Keratinocyte (primary cell): ENCODE results near the gene CTDSPL. TPM values are rescaled to one million over a fixed set of nuclear protein-coding genes. Genes with fewer than 3 reads are reported as not detected.
A peak's percentile ranks its signal among the peaks of the same experiment; 100 is the strongest.

ENCODE experiments used
- DNase-seq: peaks from one replicate; pipeline ENCODE4 v3.0.0-alpha.2; 2011; ENCODE audit warnings: low read depth, missing footprints, low spot score
- FAIRE-seq: peaks from 2 replicates; lab custom pipeline; 2011; peaks lifted over from hg19 to GRCh38; lab: Jason Lieb, UNC
- H2AFZ ChIP-seq: 2 replicates; pipeline ENCODE4 v1.6.0; 2012; ENCODE audit warnings: low read length, control low read depth, inconsistent platforms; ENCODE audit not compliant: control insufficient read depth
- H3K27ac ChIP-seq: 2 replicates; pipeline ENCODE4 v1.5.1; 2011; ENCODE audit warnings: low read length; ENCODE audit not compliant: control insufficient read depth, insufficient read depth
- H3K27me3 ChIP-seq: 3 replicates; pipeline ENCODE4 v1.6.0; 2011; ENCODE audit warnings: low read length; ENCODE audit not compliant: control insufficient read depth, insufficient read depth; ENCODE audit errors: extremely low read depth
- H3K36me3 ChIP-seq, 2 experiments: 2 replicates in 1 of 2; 3 replicates in 1 of 2; pipeline ENCODE4 v1.5.1; 2011; ENCODE audit warnings: low read length in 2 of 2, mild to moderate bottlenecking in 1 of 2; ENCODE audit not compliant: control insufficient read depth in 2 of 2, insufficient read depth in 2 of 2; ENCODE audit errors: extremely low read depth in 1 of 2
- H3K4me1 ChIP-seq: 3 replicates; pipeline ENCODE4 v1.5.1; 2011; ENCODE audit warnings: low read length; ENCODE audit not compliant: control insufficient read depth, insufficient read depth; ENCODE audit errors: extremely low read depth
- H3K4me2 ChIP-seq: 3 replicates; pipeline ENCODE4 v1.6.0; 2011; ENCODE audit warnings: low read depth, low read length; ENCODE audit not compliant: control insufficient read depth, insufficient read depth; ENCODE audit errors: extremely low read depth
- H3K4me3 ChIP-seq, 3 experiments: fragments of 200-600 bp in 1 of 3; sonication (generic) in 1 of 3; 2 replicates in 2 of 3; 3 replicates in 1 of 3; pipeline ENCODE4 v1.5.1; 2011 to 2016; ENCODE audit warnings: low read length in 3 of 3, mild to moderate bottlenecking in 3 of 3, control low read depth in 2 of 3, inconsistent platforms in 1 of 3, low read depth in 1 of 3, mixed read lengths in 1 of 3, mixed run types in 1 of 3, moderate library complexity in 1 of 3; ENCODE audit not compliant: control insufficient read depth in 2 of 3, insufficient read depth in 2 of 3; ENCODE audit errors: extremely low read depth in 1 of 3
- H3K79me2 ChIP-seq: 2 replicates; pipeline ENCODE4 v1.6.0; 2012; ENCODE audit warnings: low read length; ENCODE audit not compliant: control insufficient read depth, insufficient read depth
- H3K9ac ChIP-seq: 3 replicates; pipeline ENCODE4 v1.6.0; 2011; ENCODE audit warnings: low read length; ENCODE audit not compliant: control insufficient read depth, insufficient read depth; ENCODE audit errors: extremely low read depth
- H3K9me1 ChIP-seq: 3 replicates; pipeline ENCODE4 v1.6.0; 2011; ENCODE audit warnings: low read length; ENCODE audit not compliant: control insufficient read depth, insufficient read depth; ENCODE audit errors: extremely low read depth
- H3K9me3 ChIP-seq: 2 replicates; pipeline ENCODE4 v1.5.1; 2012; ENCODE audit warnings: low read depth, low read length; ENCODE audit not compliant: control insufficient read depth
- H4K20me1 ChIP-seq: 3 replicates; pipeline ENCODE4 v1.6.0; 2011; ENCODE audit warnings: low read length; ENCODE audit not compliant: control insufficient read depth, insufficient read depth; ENCODE audit errors: extremely low read depth
- EZH2 ChIP-seq: IDR thresholded peaks from one replicate; pipeline ENCODE4 v1.6.1; 2012; ENCODE audit warnings: inconsistent platforms, mild to moderate bottlenecking, low read length, moderate library complexity
- dilution Hi-C: fragments of 300-500 bp; cut with MboI; formaldehyde crosslinking; loops from one replicate; pipeline ENCODE4 v1.7.0; 2020; ENCODE audit warnings: low sequenced_read_pairs; ENCODE audit not compliant: extremely low pct_ligation_motif_present
- polyA plus RNA-seq, 5 experiments: library from polyadenylated mRNA; depleted of rRNA in 3 of 5; stranded (reverse) in 3 of 5; stranded (forward) in 1 of 5; unstranded in 1 of 5; fragments of >200 nt; gene quantifications; 1 replicate in 1 of 5; 2 replicates in 3 of 5; 3 replicates in 1 of 5; pipeline versions ENCODE4 v1.2.1 to v1.2.3, GENCODE V29; 2011 to 2012; ENCODE audit warnings: missing spikeins in 2 of 5, low read depth in 1 of 5, low replicate concordance in 1 of 5
- TF ChIP-seq, protein P1 (sequence below), 3 experiments: IDR thresholded peaks in 1 of 3; conservative IDR thresholded peaks in 1 of 3; optimal IDR thresholded peaks in 1 of 3; 2 replicates in 2 of 3; 3 replicates in 1 of 3; pipeline versions ENCODE3 to v1.5.1; 2011; ENCODE audit warnings: low read length in 3 of 3, mild to moderate bottlenecking in 3 of 3, moderate library complexity in 2 of 3, control low read depth in 1 of 3, inconsistent platforms in 1 of 3; ENCODE audit not compliant: insufficient read depth in 2 of 3; ENCODE audit errors: extremely low read depth in 1 of 3

Gene CTDSPL
- polyA plus RNA-seq, 1 donor (not counting 4 experiments of a cell fraction or from before 2014, with no cell fraction given) = 83.2 TPM

DNA sequence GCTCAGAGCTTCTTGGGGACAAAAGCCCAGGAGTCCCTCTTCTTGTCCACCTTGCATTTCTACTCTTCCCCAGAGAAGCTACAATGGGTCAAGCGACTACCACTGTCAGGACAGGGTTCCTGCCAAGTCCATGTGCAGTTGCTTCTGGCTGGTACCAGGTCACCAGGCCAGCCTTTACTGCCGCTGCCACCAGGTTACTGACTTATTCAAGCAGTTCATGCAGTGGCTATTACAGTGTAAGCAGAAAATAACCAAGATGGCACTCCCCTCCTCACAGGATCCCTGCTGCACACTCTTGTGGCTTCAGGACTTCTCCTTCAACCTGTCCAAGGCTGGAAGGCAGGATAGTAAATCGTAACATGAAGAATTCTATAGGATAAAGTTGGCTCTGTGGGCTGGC is 42.1 kb downstream of the CTDSPL start:
- Histone ChIP-seq H3K9me1 (peaks cover 3% of the 10 kb centered on the region), H3K27me3 (no peaks in the 10 kb centered on the region), H3K27ac (no peak overlapping the region), H3K4me2 (no peak overlapping the region), H3K4me3 (no peak overlapping the region), H3K79me2 (peaks cover 75% of the 10 kb centered on the region), H4K20me1 (no peaks in the 10 kb centered on the region), H3K4me1 (peaks cover 21% of the 10 kb centered on the region), H3K36me3 (peaks cover 6 to 13% of the 10 kb centered on the region in 2 experiments), H2AFZ (no peak overlapping the region), H3K9me3 (no peaks in the 10 kb centered on the region), H3K9ac (no peak overlapping the region)
- TF ChIP-seq, protein P1, sequence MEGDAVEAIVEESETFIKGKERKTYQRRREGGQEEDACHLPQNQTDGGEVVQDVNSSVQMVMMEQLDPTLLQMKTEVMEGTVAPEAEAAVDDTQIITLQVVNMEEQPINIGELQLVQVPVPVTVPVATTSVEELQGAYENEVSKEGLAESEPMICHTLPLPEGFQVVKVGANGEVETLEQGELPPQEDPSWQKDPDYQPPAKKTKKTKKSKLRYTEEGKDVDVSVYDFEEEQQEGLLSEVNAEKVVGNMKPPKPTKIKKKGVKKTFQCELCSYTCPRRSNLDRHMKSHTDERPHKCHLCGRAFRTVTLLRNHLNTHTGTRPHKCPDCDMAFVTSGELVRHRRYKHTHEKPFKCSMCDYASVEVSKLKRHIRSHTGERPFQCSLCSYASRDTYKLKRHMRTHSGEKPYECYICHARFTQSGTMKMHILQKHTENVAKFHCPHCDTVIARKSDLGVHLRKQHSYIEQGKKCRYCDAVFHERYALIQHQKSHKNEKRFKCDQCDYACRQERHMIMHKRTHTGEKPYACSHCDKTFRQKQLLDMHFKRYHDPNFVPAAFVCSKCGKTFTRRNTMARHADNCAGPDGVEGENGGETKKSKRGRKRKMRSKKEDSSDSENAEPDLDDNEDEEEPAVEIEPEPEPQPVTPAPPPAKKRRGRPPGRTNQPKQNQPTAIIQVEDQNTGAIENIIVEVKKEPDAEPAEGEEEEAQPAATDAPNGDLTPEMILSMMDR (optimal IDR thresholded peaks at IDR 0.05 in 1 of 3, IDR thresholded peaks at IDR 0.05 in 1 of 3, conservative IDR thresholded peaks at IDR 0.05 in 1 of 3; ENCODE audit: extremely low read depth in 1 of 3, insufficient read depth in 2 of 3, low read length in 3 of 3) = no peak
- no peak for TF ChIP-seq EZH2
- DNase-seq = no peak
- dilution Hi-C loops = no loop called here
- no peak for FAIRE-seq

DNA sequence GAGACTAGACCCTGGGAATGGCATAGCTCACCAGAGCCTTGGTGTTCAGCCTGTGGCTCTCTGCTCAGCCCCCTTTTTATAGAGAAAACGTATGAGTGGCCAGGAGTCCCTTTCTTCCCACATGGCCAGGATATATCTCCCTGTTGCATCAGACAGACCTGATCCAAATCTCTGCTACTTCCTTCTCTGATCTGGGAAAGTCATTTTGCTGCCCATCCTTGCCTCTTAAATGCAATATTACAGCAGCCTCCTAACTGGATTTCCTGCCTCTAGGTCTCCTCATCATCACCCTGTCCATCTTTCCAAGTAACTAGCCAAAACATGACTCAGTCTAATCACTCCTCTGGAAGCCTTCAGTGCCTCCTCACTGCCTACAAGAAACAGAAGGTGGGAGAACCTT is 42.9 kb downstream of the CTDSPL start:
- Histone ChIP-seq H3K4me3 (no peak overlapping the region), H3K36me3 (peaks cover 3 to 16% of the 10 kb centered on the region in 2 experiments), H3K4me1 (peaks cover 27% of the 10 kb centered on the region), H3K9me1 (no peaks in the 10 kb centered on the region), H2AFZ (no peak overlapping the region), H4K20me1 (no peaks in the 10 kb centered on the region), H3K9ac (no peak overlapping the region), H3K27me3 (no peaks in the 10 kb centered on the region), H3K79me2 (peaks cover 74% of the 10 kb centered on the region), H3K27ac (peak overlapping the region; percentile 15), H3K9me3 (no peaks in the 10 kb centered on the region), H3K4me2 (no peak overlapping the region)
- DNase-seq = no peak
- dilution Hi-C loops = no loop called here
- peak; percentile 43 for FAIRE-seq
- TF ChIP-seq, protein P1 (optimal IDR thresholded peaks at IDR 0.05 in 1 of 3, IDR thresholded peaks at IDR 0.05 in 1 of 3, conservative IDR thresholded peaks at IDR 0.05 in 1 of 3; ENCODE audit: extremely low read depth in 1 of 3, insufficient read depth in 2 of 3, low read length in 3 of 3) = no peak
- no peak for TF ChIP-seq EZH2
